GM03348 (cell line): ENCODE data around the gene VANGL1.

ENCODE experiments used
- DNase-seq: peaks from one replicate; pipeline ENCODE4 v3.0.0; 2012; ENCODE audit warnings: low spot score

The VANGL1 gene

DNA sequence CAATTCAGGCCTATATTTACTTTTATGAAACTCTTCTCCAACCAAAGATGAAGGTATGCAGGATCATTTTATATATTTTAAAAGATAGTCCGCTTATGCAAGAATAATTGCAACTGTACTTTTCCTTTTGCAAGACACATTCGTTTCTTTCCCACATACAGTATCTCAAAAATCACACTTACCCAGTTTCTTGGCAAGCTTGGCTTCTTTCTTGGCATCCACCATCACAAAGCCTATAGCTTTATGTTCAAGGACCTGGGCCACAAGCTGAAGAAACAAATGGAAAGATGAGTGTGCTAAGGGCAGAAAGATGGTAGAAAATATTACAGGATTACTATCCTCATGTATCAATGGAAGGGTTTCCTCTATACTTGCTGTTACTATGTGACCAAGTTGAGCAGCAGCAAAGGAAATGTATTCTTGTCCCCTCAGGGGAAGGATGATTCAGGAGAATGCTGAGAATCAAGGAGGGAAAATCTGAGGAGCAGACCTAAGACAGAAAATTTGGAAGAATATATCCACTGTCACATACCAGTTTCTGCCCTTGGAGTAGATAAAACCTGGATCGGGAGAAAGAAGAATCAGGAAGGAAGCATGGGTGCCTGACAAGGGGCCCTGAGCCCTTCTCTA is 103.0 kb downstream of the VANGL1 start:
- no peak for DNase-seq

DNA sequence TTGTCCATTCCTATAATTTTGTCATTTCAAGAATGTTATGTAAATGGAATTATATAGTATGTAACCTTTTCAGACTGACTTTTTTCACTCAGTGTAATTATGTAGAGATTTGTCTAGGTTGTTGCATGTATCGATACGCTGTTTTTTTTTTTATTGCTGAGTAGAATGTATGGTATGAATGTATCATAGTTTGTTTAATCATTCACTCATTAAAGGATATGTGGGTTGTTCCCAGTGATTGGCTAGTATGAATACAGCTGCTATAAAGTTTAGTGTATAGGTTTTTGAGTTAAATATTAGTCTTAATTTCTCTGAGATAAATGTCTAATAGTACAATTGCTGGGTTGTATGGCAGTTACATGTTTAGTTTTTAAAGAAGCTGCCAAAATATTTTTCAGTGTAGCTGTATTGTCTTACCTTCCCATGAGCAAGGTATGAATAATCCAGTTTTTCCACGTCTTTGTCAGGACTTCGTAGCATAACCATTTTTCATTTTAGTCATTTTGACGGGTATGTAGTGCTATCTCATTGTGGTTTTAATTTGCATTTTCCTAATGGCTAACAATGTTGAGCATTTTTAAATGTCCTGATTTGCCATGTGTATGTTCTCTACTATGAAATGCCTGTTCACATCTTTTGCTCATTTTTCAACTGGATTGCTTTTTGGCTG is 104.4 kb downstream of the VANGL1 start:
- no peak for DNase-seq
